Measurements from ENCODE around the gene CCL22. TPM values are rescaled to one million over a fixed set of nuclear protein-coding genes. Genes with fewer than 3 reads are reported as not detected.
A peak's percentile ranks its signal among the peaks of the same experiment; 100 is the strongest.
"Not testable (repeated sequence)": the region's sequence is repeated elsewhere in the genome, so short reads cannot be mapped to it uniquely, and the experiment has no call there.

CCL22 gene, protein sequence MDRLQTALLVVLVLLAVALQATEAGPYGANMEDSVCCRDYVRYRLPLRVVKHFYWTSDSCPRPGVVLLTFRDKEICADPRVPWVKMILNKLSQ
- total RNA-seq: 0.13 TPM

DNA sequence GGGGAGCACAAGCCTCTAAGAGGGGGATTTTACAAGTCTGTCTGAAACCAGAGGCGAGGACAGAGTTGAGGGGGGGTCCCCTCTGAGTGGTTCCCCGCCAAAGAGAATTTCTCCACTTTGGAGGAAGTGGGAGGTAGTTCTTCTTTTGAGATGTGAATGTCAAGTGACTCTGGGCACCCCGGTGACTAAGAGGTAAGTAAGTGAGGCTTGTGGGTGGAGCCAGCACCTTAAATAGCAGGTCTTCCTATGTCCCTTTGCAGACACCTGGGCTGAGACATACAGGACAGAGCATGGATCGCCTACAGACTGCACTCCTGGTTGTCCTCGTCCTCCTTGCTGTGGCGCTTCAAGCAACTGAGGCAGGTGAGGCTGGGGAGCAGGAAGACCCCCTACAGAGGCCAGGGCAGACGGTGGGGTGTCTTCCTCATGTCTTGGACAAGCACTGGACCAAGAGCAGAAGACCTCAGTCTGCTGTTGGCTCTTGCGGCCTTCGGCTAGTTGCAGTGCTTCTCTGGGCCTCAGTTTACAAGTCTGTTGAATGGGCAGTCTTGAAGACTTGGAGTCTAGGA lies at the start of gene CCL22:
Gene CCL22 (plus strand): TSS at position 257 of the 569 bp plus-strand sequence. CDS start 34 bp downstream, at position 291.
- intact Hi-C loops (cut with DNase I): no loop called here
- ATAC-seq (no peak), DNase-seq (ENCODE audit: low spot score) (peak; percentile 31)

DNA sequence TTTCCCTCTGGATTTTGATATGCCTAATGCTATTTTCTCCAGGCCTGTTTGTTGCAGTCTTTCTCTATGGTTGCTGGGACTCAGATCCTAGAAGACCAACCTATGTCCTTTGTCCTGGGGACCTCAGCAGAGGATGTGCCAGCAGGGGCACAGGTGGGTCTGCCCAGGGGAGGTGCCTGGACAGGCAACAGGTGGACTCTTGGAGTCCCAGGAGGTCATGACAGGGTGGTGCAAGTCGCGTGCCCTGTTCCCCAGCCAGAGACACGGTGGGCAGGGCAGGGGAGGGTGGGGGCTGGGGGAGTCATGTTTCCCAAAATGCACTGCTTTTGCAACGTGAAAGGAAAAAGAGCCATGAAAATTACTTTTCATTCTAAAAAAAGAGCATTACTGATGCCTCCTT lies 47.8 kb upstream of the CCL22 start:
- DNase-seq (ENCODE audit: low spot score) (peak; percentile 40), ATAC-seq (no peak)
- intact Hi-C loops (cut with DNase I): no loop called here

DNA sequence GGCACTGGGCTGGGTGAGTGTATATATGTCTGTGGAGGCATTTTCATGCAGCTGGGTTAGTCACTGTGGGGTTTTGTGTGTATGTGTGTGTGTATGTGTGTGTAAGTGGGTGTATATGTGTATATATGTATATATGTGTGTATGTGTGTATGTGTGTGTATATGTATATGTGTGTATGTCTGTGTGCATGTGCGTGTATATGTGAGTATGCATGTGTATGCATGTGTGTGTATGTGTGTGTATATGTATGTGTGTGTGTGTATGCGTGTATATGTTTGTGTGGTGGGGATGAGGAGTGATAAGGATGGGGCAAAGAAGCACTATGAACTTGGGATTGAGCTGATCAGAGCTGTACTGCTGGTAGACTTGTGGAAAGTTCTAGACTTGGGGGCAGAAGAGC lies 45.1 kb upstream of the CCL22 start:
- DNase-seq (ENCODE audit: low spot score) (no peak), ATAC-seq (no peak)
- intact Hi-C loops (cut with DNase I): no loop called here

DNA sequence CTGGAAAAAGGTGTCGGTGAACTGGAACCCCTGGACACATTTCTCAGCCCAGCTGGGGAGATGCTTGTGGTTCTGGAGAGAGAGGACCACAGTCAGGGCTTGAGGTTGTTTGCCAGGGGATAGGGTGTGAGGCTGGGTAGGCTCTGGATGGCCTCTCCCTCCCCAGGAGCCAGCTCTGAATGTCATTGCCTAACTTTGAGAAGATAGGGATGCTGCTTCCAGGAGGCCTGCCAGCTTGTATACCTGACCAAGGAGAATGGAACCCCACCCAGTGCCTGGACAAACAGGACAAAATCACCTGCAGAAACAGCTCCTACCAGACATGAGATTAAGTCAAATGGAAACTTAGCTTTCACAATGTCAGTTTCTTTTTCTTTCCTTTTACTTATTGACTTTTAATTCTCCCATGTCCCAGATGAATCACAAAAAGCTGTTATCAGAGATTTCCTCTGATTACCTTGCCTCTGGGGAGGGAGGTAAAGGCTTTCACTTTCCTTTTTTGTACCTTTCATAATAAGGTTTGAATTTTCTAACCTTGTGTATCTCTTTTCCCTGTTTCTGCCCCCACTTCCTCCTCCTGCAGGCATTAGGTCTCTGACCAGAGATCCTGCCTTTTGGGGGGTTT lies 44.3 kb upstream of the CCL22 start:
- no peak for ATAC-seq
- no peak for DNase-seq (ENCODE audit: low spot score)
- intact Hi-C loops (cut with DNase I): no loop called here

DNA sequence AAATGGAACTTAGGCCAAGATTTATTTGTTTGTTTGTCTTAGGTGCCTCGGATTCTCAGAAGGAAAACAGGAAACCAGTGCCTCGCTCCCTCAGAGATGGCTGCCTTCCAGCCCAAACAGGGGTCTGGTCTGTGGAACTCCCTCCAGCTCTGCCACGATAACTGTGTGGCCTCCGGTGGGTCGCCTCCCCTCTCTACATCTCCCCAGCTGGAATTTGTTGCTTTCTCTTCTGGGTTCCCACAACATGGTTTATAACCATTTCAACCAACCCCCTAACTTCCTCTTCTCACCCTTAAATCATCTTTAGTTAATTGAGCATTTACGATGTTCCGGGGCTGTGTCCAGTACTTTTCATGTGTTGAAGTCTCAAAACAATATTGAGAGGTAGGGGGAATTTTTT lies 43.2 kb upstream of the CCL22 start:
- DNase-seq (ENCODE audit: low spot score): no peak
- ATAC-seq: no peak
- intact Hi-C loops (cut with DNase I): no loop called here

DNA sequence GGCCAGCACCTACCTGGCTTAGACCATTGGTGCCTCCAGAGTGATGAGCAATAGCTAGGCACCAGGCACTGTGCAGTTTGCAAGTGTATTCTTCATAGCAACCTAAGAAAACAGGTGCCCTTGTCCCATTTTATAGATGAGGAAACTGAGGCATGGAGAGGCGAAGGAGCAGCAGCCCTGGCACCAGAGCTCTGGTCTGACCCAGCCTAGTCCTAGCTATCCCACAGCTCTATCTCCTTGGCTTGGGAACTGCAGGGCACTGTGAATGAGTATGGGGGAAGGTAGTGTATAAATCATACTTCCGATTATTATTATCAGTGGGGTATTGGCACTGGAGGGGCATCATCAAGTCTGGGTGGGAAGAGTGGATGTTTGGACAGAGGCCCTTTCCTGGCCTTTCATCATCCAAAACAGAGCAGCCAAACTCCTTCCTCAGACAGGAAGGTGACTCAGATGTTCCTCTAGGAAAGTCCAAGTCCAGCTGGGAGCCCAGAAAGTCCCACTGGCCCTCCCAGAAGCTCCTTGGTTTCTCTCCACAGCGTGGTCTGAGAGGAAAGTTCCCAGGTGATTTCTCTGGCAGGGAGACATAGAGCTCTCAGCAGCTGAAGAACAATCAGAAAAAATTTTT lies 42.1 kb upstream of the CCL22 start:
- intact Hi-C loops (cut with DNase I): no loop called here
- no peak for DNase-seq (ENCODE audit: low spot score)
- peak; percentile 81 for ATAC-seq

DNA sequence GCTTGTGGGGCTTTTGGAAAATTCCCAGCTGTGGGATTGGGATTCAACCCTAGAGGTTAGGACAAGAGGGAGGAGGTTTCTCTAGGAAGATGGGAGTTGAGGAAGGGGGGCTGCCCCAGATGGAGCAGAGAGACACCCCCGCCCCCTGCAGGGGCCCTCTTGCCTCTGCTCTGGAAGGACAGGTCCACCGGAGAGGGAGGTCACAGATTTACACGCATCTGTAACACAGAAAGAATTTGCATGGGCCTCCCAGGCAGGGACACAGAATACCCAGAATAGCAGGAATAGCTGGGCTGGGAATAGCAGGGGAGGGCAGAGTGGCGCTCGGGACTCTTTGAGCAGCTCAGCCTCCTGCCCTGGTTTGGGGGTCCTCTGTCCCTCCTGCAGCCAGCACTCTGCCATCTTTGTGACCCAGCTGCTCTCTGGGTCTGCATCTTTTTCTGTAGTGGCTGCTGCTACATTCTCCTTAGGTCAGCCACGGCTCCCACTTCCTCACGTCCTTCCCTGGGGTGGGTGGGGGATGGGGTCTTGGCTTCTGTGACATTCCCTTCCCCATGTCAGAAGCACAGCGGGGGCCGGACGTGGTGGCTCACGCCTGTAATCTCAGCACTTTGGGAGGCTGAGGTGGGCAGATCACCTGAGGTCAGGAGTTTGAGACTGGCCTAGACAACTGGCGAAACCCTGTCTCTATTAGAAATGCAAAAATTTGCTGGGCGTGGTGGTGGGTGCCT lies 40.2 kb upstream of the CCL22 start:
- peak; percentile 18 for DNase-seq (ENCODE audit: low spot score)
- no peak for ATAC-seq
- intact Hi-C loops (cut with DNase I): no loop called here

DNA sequence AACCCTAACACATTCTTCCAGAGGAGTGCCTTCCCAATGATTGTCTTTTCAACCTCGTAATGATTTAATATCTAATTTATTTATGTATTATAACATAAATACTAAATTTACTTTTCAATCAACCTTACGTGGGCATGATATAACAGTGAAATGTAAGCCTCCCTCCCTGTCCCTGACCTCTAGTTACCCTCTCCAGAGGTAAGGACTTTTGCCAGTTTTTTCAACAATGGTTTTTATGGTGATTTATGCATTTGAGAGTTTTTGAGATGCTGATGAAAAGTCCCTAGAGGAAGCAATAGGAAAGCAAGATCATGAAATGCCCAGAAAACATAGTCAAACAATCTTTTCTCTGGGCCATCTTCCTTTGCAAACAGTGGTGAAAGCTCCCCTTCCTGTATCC lies 38.9 kb upstream of the CCL22 start:
- DNase-seq (ENCODE audit: low spot score) (no peak), ATAC-seq (no peak)
- intact Hi-C loops (cut with DNase I): no loop called here

DNA sequence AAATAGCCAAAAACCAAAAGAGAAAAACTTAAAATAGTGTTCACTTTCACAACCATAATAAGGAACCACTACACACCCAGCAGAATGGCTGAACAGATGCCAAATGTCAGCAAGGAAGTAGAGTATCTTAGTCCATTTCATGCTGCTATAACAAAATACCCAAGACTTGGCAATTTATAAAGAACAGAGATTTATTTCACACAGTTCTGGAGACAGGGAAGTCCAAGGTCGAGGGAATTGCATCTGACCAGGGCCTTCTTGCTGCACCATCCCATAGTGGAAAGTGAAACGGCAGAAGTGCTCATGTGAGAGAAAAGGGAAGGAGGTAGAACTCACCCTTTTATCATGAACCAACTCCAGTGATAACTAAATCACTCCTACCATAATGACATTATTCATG lies 33.8 kb upstream of the CCL22 start:
- ATAC-seq (no peak), DNase-seq (ENCODE audit: low spot score) (no peak)
- intact Hi-C loops (cut with DNase I): no loop called here

DNA sequence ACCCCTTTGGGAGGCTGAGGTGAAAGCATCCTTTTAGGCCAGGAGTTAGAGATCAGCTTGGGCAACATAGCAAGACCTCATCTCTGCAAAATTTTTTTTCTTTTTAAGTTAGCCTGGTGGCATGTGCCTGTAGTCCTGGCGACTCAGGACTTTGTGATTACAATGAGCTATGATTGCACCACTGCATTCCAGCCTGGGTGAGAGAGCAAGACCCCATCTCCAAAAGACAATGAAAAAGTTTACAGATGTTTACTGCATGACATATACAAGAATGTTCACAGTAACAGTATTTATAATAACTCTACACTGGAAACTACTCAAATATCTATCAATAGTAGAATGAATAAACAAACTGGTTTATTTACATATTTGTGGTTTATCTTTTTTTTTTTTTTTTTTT lies 33.1 kb upstream of the CCL22 start:
- ATAC-seq (no peak), DNase-seq (ENCODE audit: low spot score) (no peak)
- intact Hi-C loops (cut with DNase I): no loop called here

DNA sequence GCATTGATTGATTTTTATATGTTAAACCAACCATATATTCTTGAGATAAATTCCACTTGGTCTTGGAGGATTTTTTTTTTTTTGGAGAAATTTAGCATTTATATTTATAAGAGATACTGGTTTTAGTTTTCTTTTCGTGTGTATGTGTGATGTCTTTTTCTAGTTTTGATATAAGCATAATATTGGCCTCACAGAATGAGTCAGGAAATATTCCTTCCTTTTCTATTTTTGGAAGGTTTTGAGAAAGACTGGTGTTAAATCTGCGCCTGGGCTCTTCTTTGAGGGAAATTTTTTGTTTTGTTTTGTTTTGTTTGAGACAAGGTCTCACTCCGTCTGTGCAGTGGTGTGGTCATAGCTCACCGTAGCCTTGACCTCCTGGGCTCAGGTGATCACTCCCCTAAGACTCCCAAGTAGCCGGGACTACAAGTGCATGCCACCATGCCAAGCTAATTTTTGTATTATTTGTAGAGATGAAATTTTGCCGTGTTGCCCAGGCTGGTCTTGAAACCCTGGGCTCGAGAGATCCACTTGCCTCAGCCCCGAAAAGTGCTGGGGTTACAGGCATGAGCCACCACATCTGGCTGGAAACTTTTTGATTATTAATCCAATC lies 28.8 kb upstream of the CCL22 start:
- intact Hi-C loops (cut with DNase I): no loop called here
- no peak for DNase-seq (ENCODE audit: low spot score)
- no peak for ATAC-seq

DNA sequence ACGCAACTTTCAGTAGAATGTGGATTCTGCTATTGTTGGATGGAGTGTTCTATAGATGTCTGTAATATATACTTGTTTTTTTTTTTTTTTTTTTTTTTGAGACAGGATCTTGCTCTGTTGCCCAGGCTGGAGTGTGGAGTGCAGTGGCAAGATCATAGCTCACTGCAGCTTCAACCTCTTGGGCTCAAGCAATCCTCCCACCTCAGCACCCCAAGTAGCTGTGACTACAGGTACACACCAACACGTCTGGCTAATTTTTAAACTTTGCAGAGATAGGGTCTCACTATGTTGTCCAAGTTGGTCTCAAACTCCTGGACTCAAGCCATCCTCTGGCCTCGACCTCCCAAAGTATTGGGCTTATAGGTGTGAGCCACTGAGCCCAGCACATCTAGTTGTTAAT lies 27.2 kb upstream of the CCL22 start:
- DNase-seq (ENCODE audit: low spot score): no peak
- ATAC-seq: no peak
- intact Hi-C loops (cut with DNase I): no loop called here

DNA sequence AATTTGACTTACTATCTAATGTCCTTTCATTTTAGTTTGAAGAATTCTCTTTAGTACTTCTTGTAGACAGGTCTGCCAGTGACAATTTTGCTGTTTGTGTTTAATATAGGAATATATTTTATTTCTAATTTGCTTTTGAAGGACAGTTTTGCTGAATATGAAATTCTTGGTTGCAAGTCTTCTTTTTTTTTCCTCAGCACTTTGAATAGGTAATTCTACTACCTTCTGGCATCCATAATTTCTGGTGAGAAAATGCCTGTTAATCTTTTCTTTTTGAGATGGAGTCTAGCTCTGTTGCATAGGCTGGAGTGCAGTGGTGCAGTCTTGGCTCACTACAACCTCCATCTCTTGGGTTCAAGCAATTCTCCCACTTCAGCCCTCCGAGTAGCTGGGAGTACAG lies 25.2 kb upstream of the CCL22 start:
- intact Hi-C loops (cut with DNase I): no loop called here

DNA sequence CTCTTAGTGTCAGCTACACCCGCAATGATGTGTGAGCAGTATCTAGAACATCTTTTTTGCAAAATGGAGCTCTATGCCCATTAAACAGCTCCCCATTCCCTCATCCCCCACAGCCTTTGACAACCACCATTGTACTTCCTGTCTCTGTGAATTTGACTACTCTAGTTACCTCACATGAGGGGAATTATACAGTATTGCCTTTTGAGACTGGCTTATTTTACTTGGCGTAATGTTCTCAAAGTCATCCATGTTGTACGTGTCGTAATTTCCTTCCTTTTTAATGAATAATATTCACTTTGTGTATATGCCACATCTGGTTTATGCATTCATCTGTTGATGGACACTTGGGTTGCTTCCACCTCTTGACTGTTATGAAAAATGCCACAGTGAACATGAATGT lies 23.2 kb upstream of the CCL22 start:
- ATAC-seq: no peak
- intact Hi-C loops (cut with DNase I): no loop called here
- DNase-seq (ENCODE audit: low spot score): no peak

More for the DNA sequence above, 25.2 kb upstream of the CCL22 start:
- no peak for ATAC-seq
- DNase-seq (ENCODE audit: low spot score): no peak

DNA sequence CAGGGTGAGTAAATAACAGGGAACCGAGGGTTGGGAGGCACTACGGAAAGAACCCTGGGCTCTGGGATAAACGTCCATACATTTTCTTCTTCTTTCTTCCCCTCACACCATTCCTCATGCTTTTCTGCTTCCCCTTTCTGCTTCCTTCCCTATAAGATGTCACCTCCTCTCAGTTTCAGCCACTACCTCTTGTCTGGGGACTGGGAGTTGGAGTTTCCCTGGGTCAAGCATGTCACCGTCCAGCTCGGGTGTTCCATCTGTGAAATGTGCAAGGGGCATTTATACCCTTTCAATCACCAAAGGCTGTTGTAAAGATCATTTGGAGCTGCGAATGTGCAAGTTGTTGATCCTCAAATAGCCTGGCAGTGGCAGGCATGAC lies 17.5 kb upstream of the CCL22 start:
- ATAC-seq: no peak
- no peak for DNase-seq (ENCODE audit: low spot score)
- intact Hi-C loops (cut with DNase I): no loop called here

DNA sequence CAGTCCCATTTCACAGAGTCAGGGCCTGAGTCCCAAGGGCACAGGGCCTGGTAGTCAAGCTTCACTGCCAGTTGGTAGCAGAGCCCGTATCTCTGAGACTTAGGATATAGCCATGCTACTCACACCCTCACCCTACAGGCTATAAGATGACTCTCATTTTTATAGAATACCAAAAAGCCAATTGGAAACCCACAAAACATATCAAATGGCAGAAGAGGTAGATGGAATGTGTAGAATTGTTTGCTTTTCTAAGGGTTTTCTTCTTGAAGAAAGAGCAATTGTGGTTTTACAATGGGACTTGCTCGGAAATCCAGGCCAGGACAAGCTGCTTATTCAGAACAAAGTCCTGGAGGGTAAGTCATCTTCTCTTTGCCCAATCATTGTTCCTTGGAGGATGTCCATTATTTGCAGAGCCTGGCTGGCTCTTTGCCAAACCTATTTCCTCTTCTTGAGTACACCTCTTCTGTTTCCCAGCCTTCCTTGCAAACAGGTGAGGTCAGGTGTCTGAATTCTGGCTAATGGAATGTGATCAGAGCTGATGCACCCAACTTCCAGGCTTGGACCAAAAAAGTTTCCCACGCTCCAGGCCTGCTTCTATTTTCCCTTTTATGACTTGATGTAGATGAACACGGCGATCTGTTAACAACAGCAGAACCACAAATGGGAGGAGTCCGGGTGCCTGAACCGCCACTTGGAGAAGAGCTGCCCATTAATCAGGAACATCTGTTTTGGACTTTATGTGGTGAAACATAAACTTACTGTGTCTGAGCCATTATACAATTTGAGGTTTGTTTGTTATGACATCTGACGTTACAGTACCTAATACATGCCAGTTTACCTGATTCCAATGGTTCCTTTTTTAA lies 16.9 kb upstream of the CCL22 start:
- ATAC-seq: no peak
- no peak for DNase-seq (ENCODE audit: low spot score)

DNA sequence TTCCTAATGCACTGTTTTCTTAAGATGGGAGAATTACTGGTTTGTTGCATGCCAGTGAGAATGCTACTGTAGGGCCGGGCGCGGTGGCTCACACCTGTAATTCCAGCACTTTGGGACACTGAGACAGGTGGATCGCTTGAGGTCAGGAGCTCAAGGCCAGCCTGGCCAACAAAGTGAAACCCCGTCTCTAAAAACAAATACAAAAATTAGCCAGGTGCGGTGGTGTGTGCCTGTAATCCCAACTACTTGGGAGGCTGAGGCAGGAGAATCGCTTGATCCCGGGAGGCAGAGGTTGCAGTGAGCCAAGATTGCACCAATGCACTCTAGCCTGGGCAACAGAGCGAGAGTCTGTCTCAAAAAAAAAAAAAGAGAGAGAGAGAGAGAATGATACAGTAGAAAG lies 16.0 kb upstream of the CCL22 start:
- ATAC-seq; intact Hi-C loops (cut with DNase I); DNase-seq (ENCODE audit: low spot score): not testable (repeated sequence)

More for the DNA sequence above, 16.9 kb upstream of the CCL22 start:
- intact Hi-C loops (cut with DNase I): no loop called here

DNA sequence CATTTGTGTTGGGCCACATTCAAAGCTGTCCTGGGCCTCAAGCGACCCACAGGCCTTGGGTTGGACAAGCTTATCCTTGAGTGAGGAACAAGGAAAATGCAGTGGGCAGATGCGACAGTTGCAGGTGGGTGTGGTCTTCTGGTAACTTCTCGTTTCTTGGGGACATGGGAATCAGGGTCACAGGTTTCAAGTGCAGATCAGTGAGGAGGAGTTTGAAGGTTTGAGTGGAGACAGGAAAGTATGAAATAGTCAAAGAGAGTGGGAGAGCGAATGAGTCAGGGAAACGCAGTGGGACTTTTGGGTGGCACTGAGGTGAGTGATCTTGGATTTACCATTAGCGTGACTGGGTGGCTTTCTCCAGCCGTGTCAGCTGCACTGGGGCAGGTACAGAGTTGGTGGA lies 15.4 kb upstream of the CCL22 start:
- intact Hi-C loops (cut with DNase I): no loop called here
- DNase-seq (ENCODE audit: low spot score) (no peak), ATAC-seq (no peak)

DNA sequence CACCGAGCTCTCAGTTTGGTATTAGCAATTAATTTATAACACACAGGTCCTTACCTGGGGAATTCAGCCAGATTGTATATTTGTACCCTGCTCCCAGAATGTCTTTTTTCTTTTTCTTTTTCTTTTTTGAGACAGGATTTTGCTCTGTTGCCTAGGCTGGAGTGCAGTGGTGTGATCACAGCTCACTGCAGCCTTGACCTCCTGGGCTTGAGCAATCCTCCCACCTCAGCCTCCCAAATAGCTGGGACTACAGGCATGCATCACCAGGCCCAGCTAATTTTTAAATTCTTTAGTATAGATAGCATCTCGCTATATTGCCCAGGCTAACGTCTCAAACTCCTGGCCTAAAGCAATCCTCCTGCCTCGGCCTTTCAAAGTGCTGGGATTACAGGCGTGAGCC lies 14.5 kb upstream of the CCL22 start:
- DNase-seq (ENCODE audit: low spot score); intact Hi-C loops (cut with DNase I); ATAC-seq: not testable (repeated sequence)
